SHP77 treated with DMSO at 0.1 percent for 48 hours (cell line): Measurements from ENCODE around the gene USP32.

Experiments
- DNase-seq: peaks from one replicate; lab custom pipeline; 2025; lab: John Stamatoyannopoulos, UW

Gene USP32

DNA sequence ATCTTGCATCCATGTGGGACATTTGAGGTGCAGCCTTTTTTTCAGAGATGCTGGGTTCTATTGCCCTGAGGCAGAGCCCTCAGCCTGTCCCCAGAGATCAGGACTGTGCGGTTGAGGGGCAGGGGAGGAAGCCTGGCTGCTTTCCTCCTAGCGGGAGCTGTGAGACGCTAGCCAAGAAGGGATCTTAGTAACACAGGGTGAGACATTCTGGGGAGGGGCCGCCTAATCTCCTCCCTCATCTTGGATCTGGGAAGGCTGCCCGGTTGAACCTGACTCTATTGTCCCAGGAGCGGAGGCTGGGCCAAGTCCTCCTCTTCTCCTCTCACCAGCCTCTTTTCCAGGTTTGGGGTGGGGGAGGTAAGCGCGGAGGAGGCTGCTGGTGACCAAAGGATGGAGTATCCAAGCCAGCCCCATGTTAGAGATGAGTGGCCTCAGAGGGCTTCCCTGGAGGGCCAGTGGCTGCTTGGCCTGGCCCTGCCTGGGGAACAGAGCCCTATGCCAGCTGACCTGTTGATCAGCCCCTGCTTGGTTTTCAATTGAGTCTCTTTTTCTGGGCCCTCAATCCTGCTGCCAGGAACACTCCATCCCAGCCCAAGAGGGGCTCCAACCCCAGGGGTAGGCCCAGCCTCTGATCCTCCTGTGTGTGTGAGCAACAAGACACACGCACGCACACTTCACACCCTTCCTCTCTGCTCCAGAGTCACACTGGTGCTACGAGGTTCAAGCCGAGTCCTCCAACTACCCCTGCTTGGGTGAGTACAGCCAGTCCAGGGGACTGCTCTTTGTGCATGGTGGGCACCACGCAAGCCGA lies 237.1 kb downstream of the USP32 start:
- DNase-seq = no peak

DNA sequence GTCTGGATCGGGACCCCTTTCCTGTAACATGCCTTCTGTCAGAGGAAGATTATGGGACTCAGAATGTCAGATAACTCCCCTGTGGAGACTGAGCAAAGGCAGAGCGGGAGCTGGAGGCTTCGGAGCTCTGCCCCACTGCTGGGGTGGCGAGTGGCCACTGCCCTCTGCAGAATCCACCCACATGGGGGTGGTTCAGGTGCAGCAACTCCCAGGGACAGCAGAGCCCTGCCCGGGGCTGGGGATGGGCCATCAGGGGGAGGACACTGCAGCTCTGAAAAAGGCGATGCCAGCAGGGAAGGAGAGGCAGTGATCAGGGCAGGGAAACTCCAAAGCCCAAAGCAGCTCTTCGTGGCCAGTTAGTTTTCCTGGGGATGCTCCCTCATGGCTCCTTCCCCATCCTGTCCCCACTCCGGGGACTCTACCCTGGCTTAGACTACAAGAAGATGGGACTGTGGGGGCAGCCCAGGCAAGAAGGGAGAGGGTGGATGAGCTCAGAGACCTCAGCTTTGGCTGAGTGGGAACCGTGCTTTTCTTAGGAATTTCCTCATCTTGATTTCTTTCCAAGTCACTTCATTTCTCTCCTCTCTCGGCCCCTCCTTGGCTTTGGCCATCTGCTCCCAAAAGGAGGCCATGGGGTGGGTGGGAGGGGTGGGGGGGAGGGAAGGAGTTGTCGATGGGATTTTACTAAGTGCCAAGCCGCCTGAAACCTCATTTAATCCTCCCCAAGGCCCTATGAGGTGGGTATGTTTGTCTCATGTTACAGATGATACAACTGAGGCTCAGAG lies 238.1 kb downstream of the USP32 start:
- DNase-seq = no peak

DNA sequence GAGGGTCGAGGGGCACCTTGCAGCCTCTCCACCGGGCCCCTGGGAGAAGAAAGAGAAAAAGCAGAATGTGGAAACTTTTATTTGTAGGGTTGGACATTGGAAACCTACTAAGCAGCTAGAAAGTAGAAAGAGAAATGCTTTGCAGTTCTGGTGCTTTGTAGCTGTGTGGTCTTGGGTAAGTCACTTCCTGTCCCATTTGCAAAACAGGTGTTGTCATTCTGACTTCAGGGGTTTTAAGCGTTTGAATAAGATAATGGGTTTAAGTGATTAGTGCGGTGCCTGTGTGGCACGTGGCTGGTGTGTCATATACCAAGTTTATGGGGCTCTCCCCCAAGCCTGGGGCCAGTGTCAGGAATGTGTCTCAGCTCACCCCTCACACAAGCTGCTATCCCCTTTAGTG lies 240.6 kb downstream of the USP32 start:
- no peak for DNase-seq

- no peak for DNase-seq
Measured at GRCh38 chr17:60149691-60150582, 242.0 kb downstream of the USP32 start, which contains the start of gene CA4. CA4 (plus strand) TSS chr17:60149973; CDS start chr17:60150035, 62 bp downstream.

GRCh38 chr17:60148373-60148772 lies 243.6 kb downstream of the USP32 start:
- no peak for DNase-seq

DNA sequence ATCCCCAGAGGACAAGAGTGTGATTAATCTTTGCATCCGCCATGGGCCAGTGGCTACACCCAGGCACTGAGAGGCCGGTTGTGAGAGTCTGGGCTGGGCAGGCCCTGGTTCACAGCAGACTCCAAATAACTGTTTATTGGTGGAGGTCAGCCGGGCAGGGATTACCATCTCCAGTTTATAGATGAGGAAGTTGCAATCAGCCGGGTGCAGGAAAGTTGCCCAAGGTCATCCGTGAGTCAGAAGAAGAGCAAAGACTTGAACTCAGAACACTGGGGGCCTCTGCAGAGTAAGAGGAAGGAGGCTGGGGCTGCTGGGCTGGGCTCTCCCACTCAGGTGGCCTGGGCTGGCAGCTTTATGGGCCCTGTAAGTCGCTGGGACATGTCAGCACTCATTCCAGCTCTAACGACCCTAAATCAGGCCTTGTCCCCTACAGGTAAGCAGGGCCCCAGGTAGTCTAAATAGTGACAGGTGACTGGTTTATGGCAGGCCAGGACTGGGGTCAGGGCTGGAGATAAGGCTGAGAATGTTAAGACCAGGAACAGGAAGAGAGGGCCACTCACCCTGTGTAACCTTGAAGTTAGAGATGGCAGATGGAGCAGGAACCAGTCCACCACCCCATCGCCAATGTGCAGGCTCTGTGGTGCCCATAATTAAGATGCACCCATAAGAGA lies 244.2 kb downstream of the USP32 start:
- DNase-seq = no peak

GRCh38 chr17:60146206-60146605 lies 245.7 kb downstream of the USP32 start:
- DNase-seq = no peak

- DNase-seq = no peak
Measured at GRCh38 chr17:60145006-60145935, 246.7 kb downstream of the USP32 start.

DNA sequence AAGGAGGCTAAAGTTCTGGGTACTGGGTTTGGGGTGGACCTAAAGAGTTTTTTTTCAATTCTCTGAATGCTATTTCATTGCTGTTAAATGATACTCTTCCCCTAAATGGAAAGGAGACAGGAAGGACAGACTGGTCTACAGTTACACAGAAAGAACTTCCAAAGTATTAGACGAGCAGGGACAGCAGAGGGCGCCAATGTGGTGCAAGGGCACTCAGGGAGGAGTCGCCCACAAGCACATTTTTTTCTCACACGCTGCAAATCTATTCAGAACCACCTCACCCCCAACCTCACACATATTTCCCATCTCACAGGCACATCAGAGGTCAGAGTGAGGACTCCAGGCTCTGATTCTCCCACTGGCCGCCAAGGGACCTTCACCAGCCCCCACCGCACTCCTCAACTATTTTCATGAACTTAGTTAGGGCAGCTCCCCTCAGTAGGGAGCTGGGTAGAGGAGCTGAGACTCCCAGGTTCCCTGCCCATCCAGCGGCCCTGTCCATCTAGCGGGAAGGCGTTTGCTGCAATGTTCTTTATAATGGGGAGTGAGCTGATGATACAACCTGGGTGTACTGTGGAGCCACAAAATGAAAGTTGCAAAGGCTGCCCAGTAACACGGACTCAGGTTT lies 248.9 kb downstream of the USP32 start:
- DNase-seq = peak; percentile 84

DNA sequence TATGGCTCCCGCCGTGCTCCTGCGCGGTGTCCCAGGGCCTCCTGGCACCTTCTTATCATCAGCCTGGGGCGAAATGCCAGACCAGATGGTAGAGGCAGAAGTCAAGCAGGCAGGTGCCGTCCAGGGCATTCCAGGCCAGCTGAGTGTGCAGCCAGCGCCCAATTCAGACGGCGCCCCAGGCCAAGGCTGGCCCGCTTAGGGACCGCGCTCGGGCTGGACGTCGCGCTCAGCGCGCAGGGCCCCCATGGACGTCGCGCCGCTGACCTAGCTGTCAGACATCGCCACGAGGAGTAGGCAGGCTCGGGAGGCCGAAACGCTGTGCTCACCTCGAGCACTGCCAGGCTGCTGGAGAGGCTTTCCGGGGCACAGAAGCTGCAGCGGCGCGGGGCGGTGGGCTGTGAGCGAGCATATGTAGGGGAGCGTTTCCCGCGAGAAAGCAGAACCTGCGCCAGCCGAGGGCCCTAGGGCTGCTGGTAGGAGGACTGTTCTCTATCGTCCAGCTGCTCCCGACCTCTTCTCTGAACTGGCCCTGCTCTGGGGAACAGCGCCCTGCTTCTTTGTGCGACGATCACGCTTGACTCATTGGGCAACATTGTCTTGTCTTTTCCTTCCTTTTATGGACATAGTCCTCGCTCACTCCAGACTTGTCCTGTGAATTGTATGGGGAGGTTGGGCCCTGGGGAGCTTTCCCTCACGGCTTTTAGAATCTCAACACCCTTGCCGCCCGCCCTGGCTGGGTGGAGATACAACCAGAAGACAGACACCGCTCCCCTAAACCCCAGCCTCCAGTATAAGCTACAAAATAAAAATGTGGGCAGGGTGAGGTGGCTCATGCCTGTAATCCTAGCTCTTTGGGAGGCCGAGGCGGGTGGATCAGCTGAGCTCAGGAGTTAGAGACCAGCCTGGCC lies 250.6 kb downstream of the USP32 start:
- DNase-seq = no peak

DNA sequence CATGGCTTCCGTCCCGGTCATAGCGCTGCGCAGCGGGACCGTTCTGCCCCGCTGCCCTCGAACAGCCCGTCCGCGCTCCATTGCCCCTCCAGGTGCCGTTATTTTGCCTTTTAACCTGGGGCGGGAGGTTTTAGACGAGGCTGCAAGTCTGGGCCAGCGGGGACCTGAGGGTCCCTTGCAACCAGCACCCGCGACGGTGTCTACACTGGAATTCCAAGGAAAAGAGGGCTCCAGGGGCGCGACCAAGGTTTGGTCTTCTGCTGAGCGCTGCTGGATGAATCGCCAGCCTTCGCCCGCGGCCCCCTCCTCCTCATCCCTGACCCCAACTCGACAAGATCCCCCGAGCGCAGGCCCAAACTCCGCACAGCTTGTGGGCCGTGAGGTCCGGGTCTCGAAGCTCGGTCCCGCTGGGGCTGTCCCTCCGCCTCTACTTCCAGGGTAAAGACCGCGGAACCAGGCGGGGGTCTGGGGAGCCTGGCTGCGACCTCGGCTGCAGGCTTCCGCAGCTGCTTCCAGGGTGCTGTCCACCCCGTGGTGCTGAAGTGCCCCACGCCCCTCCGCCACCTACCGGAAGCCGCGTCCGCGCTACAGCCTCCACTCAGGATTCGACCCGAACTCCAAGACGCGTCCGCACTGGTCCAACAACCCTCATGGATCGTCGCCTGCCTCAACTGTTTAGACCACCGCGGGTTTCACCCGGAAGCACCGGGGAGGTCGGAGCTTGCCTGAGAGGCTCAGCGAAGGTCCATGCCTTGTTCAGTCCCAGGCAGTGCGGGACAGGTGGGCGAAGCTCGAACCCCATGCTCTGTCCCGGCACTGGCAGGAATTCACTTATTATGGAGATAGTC lies 252.3 kb downstream of the USP32 start:
- DNase-seq = no peak

DNA sequence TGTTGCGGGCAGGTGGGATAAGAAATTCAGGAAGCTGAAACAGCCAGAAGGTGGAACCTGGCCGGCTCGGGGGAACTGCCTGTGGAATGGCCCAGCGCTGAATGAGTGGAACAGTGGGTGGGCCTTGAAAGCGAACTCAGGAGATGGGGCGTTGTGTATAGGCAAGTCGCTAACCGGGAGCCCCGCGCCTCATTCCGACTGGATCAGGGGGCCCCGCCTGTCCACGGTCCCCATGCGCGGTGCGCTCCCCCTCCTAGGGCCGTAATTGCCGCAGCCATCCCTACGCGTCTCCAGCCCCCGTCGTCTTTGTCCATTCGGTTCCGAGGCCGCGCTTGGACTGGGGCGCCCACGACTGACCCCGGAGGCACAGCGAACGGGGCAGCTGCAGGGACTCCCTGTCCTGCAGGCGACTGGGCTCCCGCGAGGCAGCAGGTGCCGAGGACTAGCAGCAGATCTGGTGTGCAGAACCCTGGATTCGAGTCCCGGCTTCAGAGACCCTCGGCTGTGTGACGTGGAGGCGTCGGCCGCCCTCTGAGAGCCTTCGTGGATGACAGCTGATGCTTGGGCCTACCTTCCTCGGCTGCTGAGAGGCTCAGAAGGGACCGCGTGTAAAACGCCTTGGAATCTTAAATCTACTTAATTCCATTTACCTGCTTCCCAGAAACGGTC lies 253.0 kb downstream of the USP32 start:
- no peak for DNase-seq

DNA sequence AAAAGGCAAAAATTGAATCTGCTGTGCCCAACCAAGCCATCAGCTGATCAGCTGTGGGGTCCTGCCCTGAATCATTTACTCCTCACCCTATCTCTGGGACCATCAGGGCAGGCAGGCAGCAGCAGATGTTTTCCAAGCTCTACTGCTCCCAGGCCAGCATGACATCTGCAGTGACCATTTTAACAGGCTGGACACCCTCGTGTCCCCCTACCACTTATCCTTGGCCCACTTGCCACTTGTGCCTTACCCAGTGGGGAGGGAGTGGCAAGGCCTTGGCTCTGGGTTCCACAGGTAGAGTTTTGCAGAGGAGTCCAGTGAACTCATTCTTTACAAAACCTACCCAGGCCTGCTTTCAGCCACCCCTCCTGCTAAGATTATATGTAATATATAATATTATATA lies 254.2 kb downstream of the USP32 start:
- no peak for DNase-seq

DNA sequence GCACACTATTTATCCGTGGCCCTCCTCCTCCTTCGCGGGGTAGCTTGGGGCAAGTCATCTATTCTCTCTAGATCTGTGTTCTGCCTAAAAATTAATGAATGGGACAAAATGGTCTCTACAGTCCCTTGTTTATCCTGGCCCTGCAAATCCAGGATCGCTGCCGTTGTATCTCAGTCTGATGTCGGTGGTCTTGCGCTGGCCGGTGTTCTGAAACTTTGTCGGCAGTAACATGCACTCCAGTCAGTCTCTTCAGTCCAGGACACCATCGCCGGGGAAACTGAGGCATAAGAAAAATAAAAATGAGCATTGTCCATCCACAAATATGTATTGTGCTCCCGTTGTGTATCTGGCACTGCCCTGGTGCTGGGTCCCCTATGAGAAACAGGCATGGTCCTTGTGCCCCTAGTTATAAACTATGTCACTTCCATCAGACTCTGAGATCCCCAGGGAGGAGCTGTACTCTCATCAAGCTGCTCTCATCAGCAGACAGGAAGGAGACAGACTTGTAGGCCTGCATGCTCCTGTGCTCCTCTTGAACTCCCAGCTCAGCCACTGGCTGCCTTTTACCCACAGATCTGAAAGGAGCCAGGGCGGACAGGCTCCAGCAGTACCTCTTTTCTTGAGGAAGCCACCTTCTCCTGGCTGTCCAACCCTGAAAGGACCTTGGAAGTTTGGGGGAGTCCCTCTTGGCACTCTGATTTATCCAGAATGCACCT lies 255.8 kb downstream of the USP32 start:
- no peak for DNase-seq

DNA sequence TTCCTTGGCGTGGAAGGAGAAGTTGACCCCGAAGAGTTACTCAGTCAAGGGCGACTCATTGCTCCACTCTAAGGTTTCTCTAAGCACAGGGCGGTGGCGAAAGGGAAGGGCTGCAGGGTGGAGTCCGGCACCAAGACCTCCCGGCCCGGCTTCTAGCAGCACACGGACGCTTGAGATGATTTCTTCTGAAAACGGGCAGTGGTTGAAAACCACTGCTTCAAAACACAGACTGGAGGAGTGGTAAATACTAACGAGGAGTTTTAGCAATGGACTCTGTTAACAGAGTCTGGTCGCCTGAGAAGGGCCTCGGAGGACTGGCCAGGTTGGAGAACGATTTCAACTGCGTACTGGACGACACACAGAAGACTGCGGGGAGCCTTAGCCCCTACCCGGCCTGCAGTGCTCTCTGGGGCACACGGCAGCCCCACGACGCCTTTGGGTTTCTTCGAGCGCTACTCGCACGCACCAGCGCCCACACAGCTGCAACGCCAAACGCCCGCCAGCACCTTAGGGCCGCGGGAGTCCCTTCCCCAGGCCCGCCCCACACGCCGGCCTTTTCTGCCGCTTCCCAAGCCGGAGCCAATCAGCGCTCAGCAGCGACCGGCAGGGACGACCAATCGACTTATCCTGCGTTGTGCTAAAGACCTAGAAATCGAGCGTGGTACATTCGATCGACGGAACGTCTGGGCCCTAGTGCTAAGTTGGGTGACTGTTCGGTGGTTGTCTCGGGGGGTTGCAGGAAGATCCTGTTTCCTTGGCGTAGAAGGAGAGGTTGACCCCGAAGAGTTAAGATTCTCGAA lies 256.6 kb downstream of the USP32 start:
- DNase-seq = peak; percentile 56
